Activated CD8-positive, alpha-beta memory T cell treated with anti-CD3 and anti-CD28 coated beads, Interleukin-2, amount 50 U/mL, for 4 hours (primary cell): ENCODE data around the gene EN1.
A peak's percentile ranks its signal among the peaks of the same experiment; 100 is the strongest.

Experiments used
- DNase-seq: peaks from one replicate; pipeline ENCODE4 v3.0.0-alpha.2; 2020

Gene EN1

DNA sequence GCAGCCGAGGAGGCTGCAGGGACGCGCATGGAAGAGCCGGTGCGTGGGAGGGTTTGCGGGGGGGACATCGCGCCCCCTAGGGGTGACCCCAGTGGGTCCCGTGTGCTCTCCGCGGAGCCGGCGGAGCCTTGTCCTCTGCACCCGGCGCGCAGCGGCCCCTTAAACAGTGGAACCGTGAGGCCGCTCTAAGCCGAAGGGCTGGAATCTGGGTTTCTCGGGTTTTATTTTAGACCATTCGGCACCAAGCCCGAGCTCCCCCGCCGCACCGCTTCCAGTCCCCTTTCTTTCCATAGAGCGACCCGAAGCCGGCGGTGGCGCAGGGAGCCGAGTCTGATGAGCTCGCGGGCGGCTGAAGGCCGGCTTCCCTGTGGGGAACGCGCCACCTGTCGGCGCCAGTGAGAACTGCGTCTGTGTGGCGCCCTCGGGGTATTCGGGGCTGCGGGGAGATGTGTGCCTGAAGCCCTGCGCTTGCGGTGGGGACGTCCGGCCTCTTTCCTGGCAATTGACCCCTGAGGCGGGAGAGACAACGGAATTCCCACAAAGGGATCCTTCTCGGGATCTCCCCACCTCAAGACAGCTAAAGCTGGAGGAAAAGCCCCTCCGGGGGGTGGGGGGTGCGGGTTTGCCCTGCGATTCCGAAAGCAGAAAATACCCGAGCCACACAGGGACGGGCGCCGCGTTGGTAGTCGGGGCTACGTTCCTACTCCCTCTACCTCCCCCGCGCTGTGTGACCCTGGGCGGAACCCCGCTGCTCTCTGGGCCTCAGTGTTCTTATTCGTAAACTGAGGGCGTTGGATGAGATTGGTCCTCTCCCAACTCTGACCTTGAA lies 8.2 kb upstream of the EN1 start:
- DNase-seq: peak; percentile 81

DNA sequence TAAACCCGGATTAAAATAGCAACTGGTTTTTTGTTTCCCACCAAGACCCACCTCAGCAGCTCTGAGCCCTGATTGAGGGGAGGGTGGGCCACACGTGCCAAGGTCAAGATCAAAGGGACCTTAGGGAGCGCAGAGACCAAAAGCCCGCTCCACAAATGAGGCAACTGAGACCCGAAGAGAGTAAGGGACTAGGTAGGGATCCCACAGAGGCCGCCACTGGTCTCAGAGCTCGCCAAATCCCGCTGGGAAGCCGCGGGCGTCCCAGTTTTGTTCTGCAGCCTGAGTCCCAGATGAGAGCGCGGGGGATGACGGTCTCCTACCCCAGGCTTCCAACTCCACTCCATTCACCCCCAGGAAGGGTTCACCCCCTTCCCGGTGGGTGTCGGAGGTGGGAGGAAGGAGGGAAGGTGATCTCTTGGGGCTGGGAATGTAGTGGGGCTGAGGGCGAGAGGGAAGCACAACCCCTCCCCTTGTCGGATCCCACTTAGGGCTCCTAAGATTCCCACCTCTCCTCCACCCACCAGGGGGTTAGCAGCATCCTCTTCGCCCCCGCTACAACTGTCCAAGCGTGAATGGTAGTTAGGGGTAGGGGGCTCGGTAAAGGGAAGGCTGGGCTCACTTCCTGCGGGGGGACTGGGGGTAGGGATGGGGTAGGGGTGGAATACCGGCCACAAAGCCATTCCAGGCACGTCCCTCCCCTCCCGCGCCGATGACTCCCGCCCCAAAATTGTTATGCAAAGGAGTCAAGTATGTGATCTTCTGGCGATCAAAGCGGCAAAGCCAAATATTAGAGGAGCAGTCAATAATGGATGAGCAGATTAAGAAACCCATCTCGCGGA lies 7.3 kb upstream of the EN1 start:
- no peak for DNase-seq

DNA sequence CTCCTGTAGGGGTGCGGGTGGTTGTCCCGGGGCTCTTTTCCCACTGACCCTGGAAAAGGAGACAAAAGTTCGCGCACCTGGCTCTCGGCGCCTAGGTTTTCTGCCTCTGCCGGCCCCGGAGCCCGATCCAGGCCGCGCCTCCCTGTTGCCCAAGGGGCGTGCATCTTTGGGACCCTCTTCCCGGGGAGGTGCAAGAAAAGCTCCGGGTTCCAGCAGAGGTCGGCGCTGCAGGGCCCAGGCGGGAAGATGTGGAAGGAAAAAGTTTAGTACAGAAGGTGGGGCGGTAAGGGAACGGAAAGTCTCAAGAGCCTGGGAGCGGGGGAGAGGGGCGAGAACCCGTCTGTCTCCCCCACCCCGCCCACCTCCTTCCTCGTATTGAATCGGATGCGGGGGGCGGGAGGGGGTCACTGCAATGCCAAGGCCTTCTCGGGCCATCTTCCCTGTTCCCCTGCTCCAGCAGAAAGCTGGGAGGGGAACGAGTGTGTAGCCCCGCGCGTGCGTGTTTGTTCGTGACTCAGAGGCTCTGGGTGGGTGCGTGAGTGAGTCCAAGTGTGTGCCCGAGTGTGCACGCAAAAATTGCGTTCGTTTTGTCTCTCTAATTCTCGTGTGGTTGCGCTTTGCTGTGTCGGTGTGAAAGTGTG lies 6.3 kb upstream of the EN1 start:
- no peak for DNase-seq

DNA sequence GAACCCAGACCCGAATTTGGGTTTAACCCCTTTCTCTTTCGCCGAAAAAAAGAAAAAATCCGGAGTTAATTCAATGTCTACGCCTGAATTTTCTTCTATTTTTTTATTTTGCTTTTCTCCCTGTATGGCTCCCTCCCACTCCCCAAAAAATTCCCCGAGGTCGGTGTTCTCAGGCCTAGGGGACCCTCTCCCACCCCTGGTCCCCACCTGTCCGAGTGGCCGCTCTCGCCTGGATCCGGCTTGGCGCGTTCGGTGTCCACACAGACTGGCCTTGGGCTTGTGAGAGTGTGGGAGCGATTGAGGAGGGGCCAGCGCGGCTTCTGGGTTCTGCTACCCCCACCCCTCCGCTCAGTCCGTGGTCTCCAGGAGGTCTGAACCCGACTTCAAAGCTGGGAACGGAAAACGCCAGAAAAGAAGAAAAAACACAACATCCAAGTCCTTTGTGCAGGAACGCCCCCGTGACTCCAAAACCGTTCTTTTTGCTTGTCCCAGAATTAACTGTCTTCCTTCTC lies 5.7 kb upstream of the EN1 start:
- no peak for DNase-seq

DNA sequence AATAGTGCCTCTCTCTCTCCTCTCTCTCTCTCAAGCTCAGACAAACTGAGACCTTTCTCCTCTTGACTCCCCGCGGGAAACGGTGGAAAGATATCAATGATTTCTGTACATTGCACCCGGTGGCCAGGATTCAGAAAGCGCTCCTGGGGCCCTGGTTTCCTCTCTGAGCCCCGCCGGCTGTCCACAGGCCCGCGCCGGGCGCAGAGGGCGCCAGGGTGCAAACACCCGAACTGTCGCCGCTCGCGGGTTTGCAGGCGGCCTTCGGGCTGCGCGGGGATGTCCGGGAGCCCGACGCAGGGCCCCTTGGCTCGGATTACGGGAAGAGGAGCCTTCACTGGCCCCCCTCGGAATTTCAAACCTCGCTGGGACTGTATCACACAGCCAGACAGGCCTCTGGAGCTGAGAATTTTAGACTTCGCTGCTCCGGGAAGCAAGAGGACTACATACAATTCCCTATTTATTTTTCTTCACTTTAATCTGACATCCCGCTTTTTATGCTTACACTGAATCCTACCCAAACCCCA lies 5.2 kb upstream of the EN1 start:
- DNase-seq: no peak

DNA sequence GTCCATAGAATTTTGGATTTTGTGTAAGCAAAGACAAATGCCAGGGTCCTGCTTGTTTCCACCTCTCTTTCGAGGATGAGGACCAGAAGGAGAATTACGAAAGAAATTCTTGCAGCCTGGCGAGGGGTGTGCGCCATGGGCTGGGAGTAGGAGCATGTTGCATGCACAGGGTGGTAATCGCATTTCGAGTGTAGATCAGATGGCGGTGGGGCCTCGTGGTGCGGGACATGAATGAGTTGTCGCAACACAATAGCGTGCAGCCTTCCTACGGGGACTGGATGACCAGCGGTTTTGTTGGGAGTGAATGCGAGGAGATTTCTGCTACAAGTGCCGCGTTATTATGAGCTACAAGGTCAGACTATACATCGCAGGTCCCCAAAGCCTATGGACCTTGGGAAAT lies 4.2 kb upstream of the EN1 start:
- no peak for DNase-seq

DNA sequence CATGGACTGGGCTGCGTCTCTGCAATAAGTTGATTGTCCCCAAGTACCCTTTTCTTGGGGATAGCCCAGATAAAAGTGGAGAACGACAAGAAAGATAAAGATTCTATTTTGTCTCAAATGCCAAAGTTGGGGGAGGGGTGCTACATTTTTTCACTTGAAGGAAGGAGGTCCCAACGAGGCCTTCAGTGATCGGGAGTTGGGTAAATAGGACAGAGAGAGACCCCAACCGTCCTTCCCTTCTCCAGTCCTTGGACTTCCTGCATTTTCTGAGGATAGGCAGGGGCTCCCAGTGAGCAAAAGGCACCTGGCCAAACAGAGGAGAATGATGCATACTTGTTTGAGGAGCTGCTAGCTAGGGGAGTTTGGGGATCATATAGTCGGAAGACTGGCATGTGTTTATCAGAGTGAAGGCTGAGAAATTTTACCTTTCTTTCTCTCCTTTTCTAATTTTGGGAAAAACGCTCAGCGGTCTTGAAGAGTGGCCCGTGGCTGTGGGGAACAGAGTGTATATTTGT lies 3.5 kb upstream of the EN1 start:
- no peak for DNase-seq

DNA sequence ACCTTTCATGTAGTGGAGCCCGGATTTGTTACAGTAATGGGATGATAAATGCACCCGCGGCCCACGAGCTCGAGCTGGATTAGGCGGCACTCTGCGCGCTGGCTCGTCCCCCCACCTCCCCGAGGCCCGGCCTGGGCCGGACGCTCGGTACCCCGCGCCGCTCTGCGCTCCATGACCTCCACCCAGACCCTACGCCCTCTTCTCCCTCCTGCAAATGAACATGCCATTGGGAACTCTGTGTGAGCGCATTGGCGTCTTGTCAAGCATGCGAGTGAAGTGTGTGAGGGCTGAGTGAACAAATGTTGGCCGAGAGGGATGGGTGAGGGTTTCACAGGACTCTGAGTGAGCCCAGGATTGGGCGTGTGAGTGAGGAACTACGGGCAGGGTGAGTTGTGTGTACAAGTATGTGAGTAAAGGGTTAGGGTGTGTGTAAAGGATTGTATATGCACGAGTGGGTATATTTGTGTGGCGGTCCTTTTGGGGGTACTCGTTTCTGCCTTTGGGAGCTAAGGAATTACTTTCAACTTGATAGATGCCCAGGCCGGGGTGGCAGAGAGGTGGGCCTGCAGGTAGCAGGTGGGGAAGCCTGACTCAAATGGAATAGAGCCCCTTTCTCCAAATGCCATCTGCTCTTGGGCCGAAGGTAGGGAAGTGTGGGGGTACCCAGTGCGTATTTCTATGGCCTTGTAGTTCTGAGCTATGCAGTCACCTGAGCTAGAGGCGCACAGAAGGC lies 2.9 kb upstream of the EN1 start:
- no peak for DNase-seq

DNA sequence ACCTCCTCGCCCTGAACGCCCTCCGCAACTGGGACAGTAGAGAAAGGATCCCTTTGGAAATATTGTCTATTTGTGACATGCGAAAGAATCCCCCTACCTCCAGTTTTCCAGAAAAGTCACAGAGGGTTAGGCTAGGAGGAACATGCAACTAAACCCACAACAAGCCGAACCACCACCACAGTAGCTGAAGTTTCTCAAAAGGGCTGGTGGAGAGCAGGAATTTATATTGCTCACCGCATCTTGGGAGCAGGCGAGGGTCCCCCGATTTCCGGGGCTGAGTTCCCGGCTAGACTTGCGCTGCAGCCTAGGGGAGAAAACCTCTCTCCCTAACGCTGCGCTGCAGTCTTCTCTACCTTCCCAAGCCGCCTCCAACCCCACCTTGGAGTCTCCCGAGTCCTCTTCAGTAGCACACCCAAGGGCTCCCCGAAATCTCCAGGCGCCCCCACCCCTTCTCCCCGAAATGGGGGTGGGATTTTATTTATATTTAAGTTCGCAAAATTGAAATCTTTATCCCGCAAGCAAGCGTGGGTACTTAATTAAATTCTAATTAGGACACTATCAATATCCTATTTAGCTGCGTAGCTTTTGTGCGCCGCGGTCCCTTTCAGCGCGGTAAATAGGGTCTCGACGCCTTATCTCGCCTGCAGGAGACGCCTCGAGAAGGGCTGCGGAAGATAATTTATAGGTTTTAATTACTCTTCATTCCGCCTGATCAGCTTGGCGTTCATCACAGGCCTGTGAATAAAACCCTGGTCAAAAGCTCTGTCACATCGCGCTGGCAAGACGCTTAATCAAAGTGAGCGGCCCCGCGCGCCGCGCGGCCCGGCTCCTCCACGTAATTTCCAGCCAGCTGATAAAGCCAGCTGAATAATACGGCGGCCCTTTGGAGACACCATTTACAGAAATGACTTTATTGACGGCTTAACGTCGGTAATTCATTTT lies 2.0 kb upstream of the EN1 start:
- no peak for DNase-seq

DNA sequence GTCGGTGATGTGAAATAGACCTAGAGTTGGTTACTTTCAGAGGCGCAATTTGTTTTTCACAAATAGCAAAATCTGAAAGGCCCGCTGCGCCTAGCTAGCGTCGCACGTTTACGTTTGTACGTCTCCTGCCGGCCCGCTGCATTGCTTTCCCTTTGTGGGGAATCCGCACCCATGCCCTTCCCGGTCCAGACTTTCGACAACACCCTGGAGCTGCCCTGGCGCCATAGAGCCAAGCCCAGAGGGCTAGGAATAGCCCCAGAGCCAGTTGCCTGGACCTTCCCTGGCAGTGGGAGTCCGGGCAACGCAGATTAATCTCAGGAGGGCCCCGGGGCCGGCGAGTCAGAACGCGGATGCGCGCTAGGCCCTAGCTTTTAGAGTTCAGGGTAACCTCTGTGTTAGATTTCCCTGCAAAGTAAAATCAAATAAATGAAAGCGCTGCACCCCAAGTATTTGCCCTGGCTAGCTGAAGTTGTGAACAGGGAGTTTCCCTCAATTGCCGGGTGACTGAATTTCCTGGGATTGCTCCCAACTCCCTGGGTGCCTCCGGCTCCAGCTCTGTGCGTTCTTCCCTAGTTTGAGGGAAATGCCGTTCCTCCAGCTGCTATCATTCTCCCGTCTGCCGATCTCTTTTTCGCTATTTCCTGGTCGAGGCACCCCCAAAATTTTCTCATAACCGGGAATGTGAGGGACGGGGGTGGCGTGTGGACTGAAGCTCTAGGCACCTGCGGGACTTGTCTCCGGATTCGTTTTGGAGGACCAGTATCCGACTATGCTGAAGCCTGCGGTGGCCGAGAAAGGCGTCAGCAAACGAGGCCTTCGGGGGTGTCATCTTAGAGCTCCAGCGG lies 1.2 kb upstream of the EN1 start:
- no peak for DNase-seq

DNA sequence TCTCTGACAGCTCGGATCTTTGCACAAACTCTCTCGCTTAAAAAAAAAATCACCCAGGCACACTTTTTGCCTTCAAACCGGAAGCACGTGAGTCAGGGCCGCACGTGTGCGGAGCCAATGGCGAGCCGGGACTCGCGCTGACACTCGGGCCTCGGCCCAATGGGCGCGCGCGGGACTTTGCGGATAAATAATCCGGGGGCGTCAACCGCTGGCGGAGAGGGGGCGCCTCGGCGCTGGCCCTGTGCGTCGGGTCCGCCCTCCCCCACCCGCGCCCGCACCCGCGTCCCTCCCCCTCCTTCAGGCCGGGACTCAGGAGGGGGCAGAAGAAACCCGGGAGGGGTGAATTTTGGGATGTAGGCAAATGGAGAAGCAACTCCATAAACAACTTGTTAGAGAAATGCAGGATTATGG lies 319 bp upstream of the EN1 start:
- no peak for DNase-seq

DNA sequence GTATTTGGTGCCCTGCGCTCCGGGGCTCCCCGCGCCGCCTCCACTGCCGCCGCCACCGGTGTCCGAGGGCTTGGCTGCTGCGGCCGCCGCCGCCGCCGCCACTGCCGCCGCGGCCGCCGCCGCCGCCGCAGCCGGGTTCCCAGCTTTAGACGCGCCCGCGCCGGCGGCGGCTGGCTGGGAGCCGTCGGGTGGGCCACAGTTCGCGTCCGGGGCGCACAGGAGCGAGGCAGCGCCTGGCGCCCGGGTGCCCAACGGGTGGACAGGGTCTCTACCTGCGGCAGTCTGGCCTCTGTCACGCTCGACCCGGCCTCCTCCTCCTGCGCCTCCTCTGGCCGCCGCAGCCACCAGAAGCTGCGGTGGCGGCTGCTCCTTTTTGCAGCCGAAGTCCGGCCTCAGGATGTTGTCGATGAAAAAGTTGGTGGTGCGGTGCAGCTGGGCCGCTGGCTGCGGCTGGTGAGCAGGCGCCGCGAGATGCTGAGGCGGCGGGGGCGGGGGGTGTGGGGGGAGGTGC lies 951 bp downstream of the EN1 start:
- DNase-seq: no peak

DNA sequence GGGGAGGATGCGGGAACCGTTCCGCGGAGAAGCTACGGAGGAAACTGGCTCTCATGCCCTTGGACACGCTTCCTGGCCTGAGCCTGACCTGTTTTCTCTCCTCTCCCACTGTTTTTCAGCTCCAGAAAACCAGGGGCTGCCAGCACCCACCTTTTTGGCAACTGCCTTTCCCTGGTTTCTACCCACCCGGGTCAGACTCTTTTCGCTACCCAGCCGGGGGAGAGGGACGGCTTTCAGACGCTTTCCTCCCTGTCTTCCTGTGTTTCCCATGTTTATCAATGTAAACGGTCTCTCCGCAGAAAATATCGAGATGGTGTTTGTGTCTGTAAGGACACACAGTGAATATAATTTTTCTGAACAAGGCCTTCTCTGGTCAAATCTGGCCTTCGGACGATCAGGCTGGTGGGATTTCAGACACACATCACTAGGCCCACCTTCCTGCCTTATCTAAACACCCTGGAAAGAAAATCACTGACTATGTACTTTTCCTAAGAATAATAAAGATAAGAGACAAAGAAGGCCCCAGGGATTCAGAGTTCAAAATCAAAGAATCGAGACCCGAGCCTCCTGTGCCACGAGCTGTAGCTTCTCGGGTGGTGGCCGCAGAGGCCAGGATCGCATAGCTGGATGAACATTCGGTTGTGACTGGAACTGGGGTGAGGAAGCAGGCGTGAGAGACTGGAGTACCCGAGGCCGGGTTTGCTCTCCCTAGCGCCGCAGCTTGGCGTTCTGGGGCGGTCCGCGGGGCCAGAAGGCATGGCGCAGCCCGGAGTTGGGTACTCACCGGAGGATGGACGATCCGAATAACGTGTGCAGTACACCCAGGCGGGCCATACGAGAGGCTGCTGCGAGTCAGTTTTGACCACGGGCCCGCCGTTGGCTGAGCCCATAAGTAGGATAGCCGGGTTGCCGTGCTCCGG lies 1.7 kb downstream of the EN1 start:
- DNase-seq: no peak

DNA sequence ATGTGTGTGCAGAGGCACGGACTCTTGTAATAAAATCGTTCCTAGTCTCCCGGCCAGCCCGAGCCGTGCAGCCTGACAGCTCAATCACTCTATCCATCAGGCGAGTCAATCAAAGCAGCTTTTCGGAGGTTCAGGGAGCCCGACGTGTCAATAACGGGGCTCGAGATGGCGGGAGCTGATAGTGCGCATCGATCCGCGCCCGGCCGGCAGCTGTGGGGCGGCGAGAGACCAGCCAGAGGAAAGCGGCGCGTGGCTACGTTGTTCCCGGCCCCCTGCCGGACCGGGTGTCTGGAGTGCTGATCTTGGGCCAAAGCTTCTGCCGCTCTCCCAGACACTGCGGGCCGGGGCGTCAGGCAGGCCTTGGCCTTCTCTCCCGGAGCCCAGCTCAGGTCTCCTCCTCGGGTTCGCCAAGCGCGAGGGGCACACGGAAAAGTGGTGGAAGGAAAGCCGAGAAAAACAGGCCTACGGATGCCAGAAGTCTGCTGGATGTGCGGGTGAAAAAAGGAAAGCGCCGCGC lies 2.4 kb downstream of the EN1 start:
- no peak for DNase-seq

DNA sequence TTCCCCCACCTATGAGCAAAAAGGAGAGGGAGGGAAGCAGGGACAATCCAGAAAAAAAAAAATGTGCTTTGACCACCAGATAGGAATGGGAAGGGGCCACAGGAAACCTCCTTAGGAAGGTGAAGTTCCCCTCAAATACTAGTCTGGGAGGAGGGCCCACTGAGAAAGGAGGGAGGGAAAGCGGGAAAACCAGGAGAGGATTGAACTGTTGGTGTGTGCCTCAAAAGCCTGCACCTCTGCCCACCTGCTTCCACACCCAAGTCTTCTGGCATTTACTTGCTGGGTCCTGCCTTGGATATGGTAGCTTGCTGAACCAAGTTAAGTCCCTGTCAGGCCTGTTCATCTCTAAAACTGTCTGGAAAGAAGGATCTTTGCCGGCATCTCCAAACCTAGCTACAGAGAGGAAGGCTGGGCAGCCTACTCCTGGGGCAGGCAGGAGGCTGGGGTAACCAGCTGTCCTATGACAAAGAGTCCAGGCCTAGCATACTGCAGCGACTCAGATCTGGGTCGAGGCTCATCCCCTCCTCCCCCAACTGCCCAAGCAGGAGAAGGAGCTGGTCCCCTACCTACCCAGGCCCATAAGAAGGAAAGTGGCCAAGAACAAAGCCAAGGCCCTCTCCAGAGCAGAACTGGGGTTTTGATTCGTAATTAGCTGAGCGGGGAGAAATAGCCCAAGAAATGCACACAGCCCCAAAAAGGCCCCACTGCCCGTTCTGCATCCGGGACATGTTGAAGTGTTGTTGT lies 3.0 kb downstream of the EN1 start:
- DNase-seq: no peak

DNA sequence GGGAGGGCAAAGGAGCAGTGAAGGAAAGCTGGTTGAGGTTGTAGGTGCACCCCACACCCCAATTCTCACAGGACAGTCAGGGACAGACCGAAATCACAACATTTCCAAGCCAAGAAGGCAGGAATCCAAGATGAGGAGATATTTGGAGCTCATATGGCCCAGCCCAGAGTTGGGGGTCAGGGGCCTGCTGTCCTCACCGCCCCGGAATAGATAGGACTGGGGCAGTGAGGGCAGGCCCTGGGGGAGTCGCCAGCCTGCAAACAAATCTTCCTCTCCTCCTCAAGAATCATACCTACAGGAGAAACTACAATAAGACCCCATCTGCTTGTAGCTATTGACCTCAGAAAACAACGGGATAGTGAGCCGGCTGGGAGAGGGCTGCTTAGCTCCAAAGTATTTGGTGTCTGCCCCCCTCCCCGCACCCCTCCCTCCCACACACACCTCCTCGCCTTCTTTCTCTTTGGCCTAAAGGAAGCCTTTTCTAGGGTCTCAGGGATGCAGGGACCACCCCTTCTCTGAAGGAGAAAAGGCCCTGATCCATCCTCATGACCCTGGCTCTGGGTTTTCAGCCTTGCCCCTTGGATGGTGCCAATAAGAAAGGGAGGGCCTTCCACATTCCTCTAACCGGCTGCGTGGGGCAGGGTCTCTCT lies 3.8 kb downstream of the EN1 start:
- no peak for DNase-seq
